Mucosa of rectum (tissue), 2 donors: Measurements from ENCODE around the gene COL11A2.

Source experiments
- H3K27ac ChIP-seq, 2 donors: one replicate each; pipeline ENCODE4 v1.7.0; 2013; ENCODE audit warnings: inconsistent platforms in 2 of 2, low read depth in 2 of 2, low read length in 2 of 2
- H3K27me3 ChIP-seq, 2 donors: one replicate each; pipeline ENCODE4 v1.7.0; 2013; ENCODE audit warnings: low read length in 2 of 2; ENCODE audit not compliant: control insufficient read depth in 2 of 2, insufficient read depth in 2 of 2
- H3K36me3 ChIP-seq, 2 donors: one replicate each; pipeline ENCODE4 v1.7.0; 2013; ENCODE audit warnings: low read length in 2 of 2; ENCODE audit not compliant: control insufficient read depth in 2 of 2, insufficient read depth in 2 of 2
- H3K4me1 ChIP-seq, 2 donors: one replicate each; pipeline ENCODE4 v1.7.0; 2013; ENCODE audit warnings: low read length in 2 of 2, mild to moderate bottlenecking in 1 of 2; ENCODE audit not compliant: control insufficient read depth in 2 of 2, insufficient read depth in 2 of 2
- H3K4me3 ChIP-seq, 2 donors: one replicate each; pipeline ENCODE4 v1.7.0; 2013; ENCODE audit warnings: low read length in 2 of 2
- H3K9ac ChIP-seq, 2 donors: one replicate each; pipeline ENCODE4 v1.7.0; 2013; ENCODE audit warnings: low read length in 2 of 2, low read depth in 1 of 2, mild to moderate bottlenecking in 1 of 2
- H3K9me3 ChIP-seq, 2 donors: one replicate each; pipeline ENCODE4 v1.7.0; 2013; ENCODE audit warnings: low read length in 2 of 2; ENCODE audit not compliant: control insufficient read depth in 2 of 2
- donor health status: healthy.
- donor health status: Normal muscosa, but diverticular disease.

The COL11A2 gene

DNA sequence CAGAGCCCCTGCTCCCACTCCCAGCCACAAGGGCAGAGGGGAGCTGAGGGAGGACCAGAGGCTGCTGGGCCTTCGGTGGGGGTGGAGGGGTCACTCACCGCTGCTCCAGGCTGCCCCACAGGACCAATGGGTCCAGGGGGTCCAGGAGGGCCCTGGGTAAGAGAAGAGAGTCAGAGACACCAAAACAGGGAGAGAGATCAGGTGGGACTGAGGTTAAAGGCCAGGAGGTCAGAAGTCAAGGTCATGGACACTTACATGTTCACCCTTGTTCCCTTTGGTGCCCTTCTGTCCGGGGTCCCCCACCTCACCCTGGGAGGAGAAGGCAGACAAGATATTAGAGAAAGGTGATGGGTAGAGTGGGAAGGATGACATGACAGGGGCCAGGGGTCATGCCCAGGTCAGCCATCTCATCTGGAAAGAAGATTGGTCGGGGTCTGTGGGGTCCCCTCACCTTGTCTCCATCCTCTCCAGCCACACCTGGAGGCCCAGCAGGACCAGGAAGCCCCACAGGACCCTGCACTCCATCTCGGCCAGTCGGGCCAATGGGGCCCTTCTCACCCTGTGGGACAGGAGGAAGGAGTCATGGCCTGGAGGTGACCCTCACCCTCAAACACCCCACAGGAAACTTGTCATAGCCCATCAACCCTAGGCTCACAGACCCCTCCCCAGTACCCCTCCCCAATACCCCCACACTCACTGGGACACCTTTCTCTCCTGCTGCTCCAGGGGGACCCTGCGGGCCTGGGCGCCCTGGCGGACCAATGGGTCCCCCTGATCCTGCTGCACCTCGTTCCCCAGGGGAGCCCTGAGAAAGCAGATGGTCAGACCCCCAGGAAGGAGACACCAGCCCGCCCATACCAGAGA, 21.0 kb downstream of the COL11A2 start:
- Histone ChIP-seq H3K9me3 (no peaks in the 10 kb centered on the region), H3K4me3 (no peak overlapping the region), H3K36me3 (no peaks in the 10 kb centered on the region), H3K9ac (no peak overlapping the region), H3K4me1 (no peaks in the 10 kb centered on the region), H3K27me3 (peaks cover 2 to 6% of the 10 kb centered on the region in 2 donors), H3K27ac (no peak overlapping the region)

DNA sequence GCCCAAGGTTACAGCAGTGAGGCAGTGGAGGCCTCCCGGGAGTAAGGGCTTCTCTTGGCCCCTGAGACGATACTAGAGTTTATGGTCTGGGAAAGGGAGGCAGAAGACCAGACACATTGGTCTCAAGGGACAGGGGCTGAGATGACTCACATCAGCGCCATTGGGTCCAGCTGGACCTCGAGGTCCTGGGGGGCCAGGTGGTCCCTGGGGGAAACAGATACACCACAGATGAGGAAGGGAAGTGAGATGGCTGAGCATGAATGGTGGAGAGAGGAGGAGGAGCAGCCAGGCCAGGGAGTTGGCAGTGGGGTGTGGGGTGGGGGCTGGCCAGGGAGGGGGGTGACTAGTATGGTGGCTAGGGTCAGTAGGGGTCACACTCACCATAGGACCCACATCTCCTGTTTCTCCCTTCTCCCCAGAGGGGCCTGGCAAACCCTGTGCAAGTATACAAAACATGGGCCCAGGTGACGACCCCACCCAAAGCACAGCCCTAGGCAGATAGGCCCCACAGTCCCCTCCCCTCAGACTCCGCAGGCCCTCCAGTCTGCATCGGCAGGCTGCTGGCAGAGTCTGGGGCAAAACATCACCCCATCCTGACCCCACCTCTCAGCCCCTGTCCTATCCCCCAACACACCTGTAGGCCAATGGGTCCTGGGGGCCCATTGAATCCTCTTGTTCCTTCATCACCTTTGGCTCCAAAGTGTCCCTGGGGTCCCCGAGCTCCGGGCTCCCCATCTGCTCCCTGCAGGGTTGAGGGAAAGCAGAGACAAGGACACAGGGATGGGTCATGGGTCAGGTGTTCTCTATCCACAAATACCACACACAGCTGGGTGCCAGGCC, 21.9 kb downstream of the COL11A2 start:
- no peak overlapping the region for H3K4me3 ChIP-seq
- no peak overlapping the region for H3K27ac ChIP-seq
- no peak overlapping the region for H3K9ac ChIP-seq
- H3K9me3 ChIP-seq: no peaks in the 10 kb centered on the region
- no peaks in the 10 kb centered on the region for H3K4me1 ChIP-seq
- H3K36me3 ChIP-seq: no peaks in the 10 kb centered on the region
- peaks cover 2 to 6% of the 10 kb centered on the region in 2 donors for H3K27me3 ChIP-seq

GRCh38 chr6:33169291-33170175, 22.7 kb downstream of the COL11A2 start:
- Histone ChIP-seq H3K9ac (no peak overlapping the region), H3K4me3 (no peak overlapping the region), H3K36me3 (no peaks in the 10 kb centered on the region), H3K27ac (no peak overlapping the region), H3K4me1 (no peaks in the 10 kb centered on the region), H3K9me3 (no peaks in the 10 kb centered on the region), H3K27me3 (peaks cover 0 to 6% of the 10 kb centered on the region in 2 donors)

GRCh38 chr6:33168639-33169038, 23.6 kb downstream of the COL11A2 start:
- no peaks in the 10 kb centered on the region for H3K9me3 ChIP-seq
- no peaks in the 10 kb centered on the region for H3K4me1 ChIP-seq
- no peak overlapping the region for H3K4me3 ChIP-seq
- no peak overlapping the region for H3K9ac ChIP-seq
- H3K36me3 ChIP-seq: no peaks in the 10 kb centered on the region
- H3K27me3 ChIP-seq: peaks cover 2 to 6% of the 10 kb centered on the region in 2 donors
- H3K27ac ChIP-seq: no peak overlapping the region

DNA sequence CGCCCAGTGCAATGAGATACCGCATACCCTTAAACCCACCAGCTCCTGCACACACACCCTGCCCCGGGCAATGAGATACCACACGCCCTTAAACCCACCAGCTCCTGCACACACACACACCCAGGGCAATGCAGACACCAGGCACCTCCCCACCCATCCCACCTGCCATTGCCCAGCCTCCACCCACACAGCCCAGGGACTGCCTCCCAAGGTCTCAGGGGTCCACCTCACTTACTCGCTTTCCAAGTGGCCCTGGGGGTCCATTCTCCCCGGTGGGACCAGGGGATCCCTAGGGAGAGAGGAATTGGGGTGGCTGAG, 24.0 kb downstream of the COL11A2 start:
- Histone ChIP-seq H3K27ac (no peak overlapping the region), H3K4me3 (no peak overlapping the region), H3K9me3 (no peaks in the 10 kb centered on the region), H3K4me1 (no peaks in the 10 kb centered on the region), H3K36me3 (no peaks in the 10 kb centered on the region), H3K9ac (no peak overlapping the region), H3K27me3 (peaks cover 2% of the 10 kb centered on the region in 2 donors)

- no peaks in the 10 kb centered on the region for H3K4me1 ChIP-seq
- H3K9me3 ChIP-seq: no peaks in the 10 kb centered on the region
These were observed 24.6 kb downstream of the COL11A2 start for GRCh38 chr6:33167374-33168283.

DNA sequence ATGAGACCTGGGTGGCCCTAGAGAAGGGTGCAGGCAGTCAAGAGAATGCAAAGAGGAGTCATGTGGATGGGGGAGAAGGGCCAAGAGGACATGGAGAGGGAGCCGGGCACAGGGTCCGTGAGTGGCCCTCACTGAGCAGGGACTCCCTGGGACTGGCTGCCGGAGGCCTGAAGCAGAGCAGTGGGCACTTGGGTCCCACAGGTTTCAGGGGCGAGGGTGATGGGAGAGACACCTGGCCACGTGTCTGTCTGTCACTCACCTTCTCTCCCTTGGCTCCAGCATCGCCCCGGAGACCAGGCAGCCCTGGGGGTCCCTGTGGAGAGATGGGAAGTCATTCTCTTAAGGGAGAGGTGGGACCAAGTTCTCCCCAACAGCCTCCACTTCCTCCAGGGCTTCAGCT, 25.5 kb downstream of the COL11A2 start:
- H3K9ac ChIP-seq: no peak overlapping the region
- no peak overlapping the region for H3K4me3 ChIP-seq
- no peaks in the 10 kb centered on the region for H3K36me3 ChIP-seq
- no peak overlapping the region for H3K27ac ChIP-seq
- no peaks in the 10 kb centered on the region for H3K9me3 ChIP-seq
- H3K4me1 ChIP-seq: peaks cover 2 to 4% of the 10 kb centered on the region in 2 donors
- peaks cover 0 to 2% of the 10 kb centered on the region in 2 donors for H3K27me3 ChIP-seq

More at GRCh38 chr6:33167374-33168283, 24.6 kb downstream of the COL11A2 start:
- H3K27me3 ChIP-seq: peaks cover 0 to 2% of the 10 kb centered on the region in 2 donors
- no peak overlapping the region for H3K4me3 ChIP-seq
- no peaks in the 10 kb centered on the region for H3K36me3 ChIP-seq
- H3K9ac ChIP-seq: no peak overlapping the region
- H3K27ac ChIP-seq: no peak overlapping the region

DNA sequence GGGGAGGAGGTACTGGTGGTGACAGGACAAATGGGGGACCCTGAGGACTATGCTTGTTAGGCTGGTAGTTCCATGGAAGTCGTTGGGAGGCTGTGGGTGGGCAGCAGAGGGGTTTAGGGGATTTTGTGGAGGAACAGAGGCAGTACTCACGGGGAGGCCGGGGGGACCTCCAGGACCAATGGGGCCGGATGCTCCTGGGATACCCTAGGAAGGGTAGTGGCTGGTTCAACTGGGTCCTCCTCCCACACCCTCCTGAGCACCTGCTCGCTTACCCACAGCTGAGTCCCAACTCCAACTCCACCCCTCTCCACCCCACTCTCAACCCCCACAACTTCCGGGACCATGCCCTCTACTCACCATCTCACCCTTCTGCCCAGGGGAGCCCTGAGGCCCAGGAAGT, 25.9 kb downstream of the COL11A2 start:
- peaks cover 7% of the 10 kb centered on the region in 2 donors for H3K4me1 ChIP-seq
- H3K36me3 ChIP-seq: no peaks in the 10 kb centered on the region
- H3K4me3 ChIP-seq: no peak overlapping the region
- peaks cover 0 to 2% of the 10 kb centered on the region in 2 donors for H3K27me3 ChIP-seq
- no peaks in the 10 kb centered on the region for H3K9me3 ChIP-seq
- H3K27ac ChIP-seq: no peak overlapping the region
- no peak overlapping the region for H3K9ac ChIP-seq

DNA sequence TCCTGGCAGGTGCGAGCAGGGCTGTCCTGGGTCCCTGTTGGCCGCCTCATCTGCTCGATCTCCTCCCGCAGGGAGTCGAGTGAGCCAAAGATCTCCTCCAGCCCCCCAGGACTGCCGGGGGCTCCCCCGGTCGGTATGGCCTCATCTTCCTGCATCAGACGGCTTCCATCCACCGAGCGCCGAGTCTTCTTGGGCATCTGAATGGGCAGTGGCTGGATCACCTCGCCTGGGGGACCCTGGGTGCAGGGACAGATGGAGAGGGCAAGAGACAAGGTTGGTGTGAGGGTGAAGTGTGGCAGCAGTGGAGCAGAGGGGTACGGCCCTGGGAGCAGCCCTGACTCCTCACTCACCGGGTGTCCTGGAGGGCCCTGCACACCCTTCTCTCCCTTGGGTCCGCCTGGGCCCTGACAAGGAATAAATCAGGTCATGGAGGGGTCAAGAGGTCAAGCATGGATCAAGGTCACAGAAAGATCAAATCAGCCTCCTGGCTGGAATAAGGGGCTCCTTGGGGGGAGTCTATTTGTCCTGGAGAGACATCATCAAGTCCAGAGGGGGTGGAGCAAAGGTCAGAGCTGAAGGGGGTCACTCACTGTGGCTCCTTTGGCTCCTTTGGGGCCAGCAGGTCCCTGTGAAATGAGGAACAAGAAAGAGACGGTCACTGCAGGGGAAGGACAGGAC, 26.5 kb downstream of the COL11A2 start:
- Histone ChIP-seq H3K4me3 (no peak overlapping the region), H3K27me3 (peaks cover 0 to 2% of the 10 kb centered on the region in 2 donors), H3K9me3 (no peaks in the 10 kb centered on the region), H3K4me1 (peaks cover 11 to 12% of the 10 kb centered on the region in 2 donors), H3K27ac (no peak overlapping the region), H3K36me3 (no peaks in the 10 kb centered on the region), H3K9ac (no peak overlapping the region)
